Urothelium cell line (cell line): Measurements from ENCODE around the gene RFESD.
A peak's percentile ranks its signal among the peaks of the same experiment; 100 is the strongest.
"Not testable (repeated sequence)": the region's sequence is repeated elsewhere in the genome, so short reads cannot be mapped to it uniquely, and the experiment has no call there.

Source experiments
- DNase-seq: peaks from one replicate; pipeline ENCODE4 v3.0.0; 2011; ENCODE audit warnings: low spot score, mixed read lengths
- FAIRE-seq: peaks from 2 replicates; lab custom pipeline; 2011; peaks lifted over from hg19 to GRCh38; lab: Jason Lieb, UNC

The RFESD gene

GRCh38 chr5:95627971-95628810 lies 18.4 kb upstream of the RFESD start:
- FAIRE-seq (no peak), DNase-seq (no peak)

DNA sequence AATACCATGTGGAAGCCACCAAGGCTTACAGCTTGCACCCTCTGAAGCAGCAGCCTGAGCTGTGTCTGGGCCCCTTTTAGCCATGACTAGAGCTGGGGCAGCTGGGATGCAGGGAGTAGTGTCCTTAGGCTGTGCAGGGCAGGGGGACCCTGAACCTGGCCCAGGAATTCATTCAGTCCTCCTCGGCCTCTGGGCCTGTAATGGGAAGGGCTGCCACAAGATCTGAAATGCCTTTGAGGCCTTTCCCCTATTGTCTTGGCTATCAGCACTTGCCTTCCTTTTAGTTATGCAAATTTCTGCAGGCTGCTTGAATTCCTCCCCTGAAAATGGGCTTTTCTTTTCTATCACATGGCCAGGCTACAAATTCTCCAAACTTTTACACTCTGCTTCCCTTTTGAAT lies 17.6 kb upstream of the RFESD start:
- FAIRE-seq (no peak), DNase-seq (no peak)

GRCh38 chr5:95630394-95630917 lies 16.1 kb upstream of the RFESD start:
- DNase-seq (no peak), FAIRE-seq (no peak)

DNA sequence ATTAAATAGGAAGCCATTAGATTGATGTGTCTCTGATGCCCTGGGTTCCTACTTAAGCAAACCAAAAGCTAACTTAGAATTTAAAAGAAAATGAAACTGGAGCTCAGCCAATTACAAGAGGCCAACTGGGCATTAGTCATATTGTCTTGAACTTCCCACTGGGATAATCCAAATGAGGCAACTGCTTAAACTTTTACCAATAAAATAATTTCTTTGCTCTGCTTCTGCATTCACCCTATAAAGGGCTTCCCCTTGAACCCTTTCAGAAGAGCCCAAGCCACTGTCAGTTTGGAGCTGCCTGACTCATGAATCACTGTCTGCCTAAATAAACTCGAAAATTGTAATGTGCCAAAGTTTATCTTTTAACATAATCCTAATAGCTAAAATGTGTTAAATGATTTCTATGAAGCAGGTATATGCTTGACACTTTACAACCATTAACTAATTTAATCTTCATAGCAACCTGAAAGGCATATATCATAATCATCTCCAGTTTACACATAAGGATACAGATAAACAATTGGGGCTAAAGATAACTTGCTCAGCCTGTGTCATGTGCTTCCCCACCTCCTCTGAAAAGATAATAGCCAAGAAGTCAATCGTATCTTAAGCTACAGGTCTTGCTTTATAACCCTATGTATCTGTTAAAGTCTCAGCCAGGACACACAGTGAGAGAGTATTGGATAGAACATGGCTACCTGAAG lies 15.2 kb upstream of the RFESD start:
- FAIRE-seq (no peak), DNase-seq (peak; percentile 23)

DNA sequence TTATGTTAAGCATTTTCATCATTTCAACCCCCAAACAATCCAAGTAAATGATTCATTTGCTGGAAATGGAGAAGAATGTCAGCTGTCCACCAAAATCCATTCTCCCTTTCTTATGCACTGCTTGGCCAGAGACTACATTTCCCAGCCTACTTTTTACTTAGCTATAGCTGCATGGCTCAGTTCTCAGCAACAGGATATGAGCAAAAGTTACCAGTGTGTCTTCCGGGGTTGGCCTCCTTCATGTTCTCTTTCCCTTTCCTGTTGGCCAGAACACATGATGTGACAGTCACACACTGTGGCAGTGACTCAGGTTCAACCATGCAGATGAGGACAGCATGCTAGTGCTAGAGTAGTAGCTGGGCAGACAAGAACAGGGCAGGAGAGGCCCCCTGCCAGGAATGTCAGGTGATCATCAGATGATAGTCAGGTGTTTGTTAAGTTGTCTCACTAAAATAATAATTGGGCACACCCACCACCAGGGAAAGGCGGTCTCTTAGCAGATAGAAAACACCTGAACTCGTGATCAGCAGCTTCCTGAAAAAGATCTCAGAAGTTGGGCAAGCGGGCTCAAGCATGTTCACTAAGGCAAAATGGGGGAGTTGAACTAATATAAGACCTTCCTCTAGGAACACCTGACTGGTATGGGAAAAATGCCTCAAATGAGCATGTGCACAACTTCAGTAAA lies 14.4 kb upstream of the RFESD start:
- FAIRE-seq (no peak), DNase-seq (peak; percentile 20)

DNA sequence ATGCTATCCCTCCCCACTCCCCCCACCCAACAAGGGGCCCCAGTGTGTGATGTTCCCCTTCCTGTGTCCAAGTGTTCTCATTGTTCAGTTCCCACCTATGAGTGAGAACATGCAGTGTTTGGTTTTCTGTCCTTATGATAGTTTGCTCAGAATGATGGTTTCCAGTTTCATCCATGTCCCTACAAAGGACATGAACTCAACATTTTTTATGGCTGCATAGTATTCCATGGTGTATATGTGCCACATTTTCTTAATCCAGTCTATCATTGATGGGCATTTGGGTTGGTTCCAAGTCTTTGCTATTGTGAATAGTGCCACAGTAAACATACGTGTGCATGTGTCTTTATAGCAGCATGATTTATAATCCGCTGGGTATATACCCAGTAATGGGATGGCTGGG lies 13.6 kb upstream of the RFESD start:
- not testable (repeated sequence) for FAIRE-seq, DNase-seq

DNA sequence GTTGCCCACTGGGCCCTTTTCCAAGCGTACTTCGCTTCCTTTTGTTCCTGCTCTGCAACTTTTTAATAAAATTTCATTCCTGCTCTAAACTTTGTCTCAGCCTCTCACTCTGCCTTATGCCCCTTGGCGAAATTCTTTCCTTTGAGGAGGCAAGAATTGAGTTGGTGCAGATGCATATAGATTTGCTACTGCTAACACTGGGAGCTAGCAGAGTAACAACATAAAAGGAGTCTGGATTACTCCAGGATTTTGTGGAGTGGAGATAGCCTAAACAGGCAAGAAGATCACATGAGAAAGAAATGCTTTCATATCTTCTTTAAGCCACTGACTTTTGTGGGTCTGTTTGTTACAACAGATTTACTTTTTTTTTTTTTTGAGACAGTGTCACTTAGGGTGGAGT lies 12.9 kb upstream of the RFESD start:
- FAIRE-seq (no peak), DNase-seq (no peak)

- no peak for FAIRE-seq
- DNase-seq, result no peak
Measured at GRCh38 chr5:95634081-95634480, 12.5 kb upstream of the RFESD start.

GRCh38 chr5:95638632-95639031 lies 7.9 kb upstream of the RFESD start:
- DNase-seq, result no peak
- FAIRE-seq, result no peak

GRCh38 chr5:95641741-95642220 lies 4.8 kb upstream of the RFESD start:
- DNase-seq (no peak), FAIRE-seq (no peak)

DNA sequence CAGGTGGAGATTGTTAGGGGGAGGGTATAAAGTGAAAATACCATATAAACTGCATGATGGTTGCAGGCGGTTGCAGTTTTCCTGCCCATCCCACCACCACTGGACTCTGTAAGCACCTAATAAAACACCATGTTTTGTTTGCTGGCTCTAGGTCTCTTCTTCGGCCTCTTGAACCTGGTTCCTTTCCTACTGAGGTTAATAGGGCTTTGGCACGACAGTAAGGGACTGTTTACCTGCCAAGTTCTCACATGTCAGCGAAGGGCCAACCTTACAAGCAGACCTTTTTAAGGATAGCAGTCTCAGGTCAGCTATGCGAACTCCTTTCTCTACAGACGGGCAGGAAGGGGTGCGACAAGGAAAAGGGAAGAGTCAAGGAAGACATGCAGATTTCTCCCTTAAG lies 3.4 kb upstream of the RFESD start:
- DNase-seq (no peak), FAIRE-seq (no peak)

DNA sequence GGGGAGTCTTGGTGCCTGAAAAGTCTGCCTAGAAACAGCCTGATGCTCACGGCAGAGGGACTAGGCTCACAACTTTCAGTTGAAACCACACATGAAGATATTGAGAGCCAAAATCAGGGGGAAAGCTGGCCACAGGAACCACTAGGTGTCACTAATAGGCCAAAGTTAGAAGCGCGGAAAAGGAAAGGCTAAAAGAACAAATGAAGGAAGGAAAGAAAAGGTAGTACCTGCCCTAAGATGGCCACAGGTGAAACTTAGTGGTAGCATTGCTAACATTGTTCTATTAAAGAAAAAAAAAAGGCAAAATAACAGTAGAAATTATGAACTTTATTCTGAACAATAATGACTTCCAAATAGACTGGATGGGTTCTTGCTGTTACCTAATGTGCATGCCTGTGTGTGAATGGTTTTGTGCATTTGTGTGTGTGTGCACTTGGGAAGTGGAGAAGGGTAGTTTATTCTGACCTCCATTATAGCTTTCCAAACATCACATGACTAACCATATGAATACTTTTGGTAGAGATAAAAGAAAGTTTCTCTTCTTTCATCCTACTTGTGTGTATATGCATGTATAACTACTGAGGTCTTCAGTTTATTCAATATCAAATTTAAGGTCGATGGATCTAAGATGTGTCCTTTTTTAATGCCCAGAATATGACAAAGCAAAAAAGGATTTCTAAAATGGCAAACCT lies 2.1 kb upstream of the RFESD start:
- FAIRE-seq (no peak), DNase-seq (peak; percentile 56)

GRCh38 chr5:95646226-95646568 lies 380 bp upstream of the RFESD start:
- not testable (repeated sequence) for DNase-seq, FAIRE-seq

DNA sequence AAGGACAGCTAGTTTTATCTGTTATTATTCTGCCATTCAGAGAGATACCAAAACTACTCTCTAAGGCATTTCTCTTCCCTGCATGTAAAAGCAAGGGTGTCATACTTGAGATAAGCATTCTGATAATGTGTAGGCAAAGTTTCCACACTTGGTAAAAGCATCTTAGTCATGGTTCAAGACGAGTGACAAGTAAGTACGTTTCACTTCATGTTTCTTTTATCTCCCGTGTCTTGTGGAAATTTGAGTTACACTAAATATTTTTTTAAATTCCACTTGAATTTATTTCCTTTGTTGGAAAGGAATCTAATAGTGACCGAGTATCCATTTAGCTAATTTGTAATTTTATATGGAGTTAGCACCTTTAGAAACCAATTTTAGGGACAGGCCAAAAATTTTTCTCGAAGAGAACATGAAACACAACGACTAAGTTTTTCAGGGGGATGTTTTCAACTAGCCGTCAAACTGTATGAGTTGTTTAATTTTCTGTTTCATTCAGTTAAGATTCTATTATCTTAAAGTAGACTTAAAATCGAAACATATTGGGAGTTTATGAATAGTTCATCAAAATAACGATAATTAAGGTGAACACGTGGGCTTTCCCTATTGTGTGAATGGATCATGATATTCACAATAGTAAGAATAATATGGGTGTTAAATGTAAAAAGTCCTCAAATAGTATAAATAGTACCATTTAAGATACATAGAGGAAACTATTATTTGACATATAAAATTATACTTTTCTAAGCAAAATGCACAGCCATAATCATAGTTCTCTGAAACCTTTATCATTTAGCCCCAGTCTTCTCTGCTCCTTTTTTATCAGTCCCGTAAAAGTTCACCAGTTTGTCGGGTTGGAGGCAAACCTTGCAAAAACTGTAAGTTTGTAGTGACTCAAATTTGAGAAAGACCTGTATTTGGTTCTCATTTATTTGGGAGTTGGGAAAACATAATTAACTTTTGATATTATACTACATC lies 1.6 kb downstream of the RFESD start:
- DNase-seq (no peak), FAIRE-seq (no peak)

GRCh38 chr5:95649274-95649673 lies 2.7 kb downstream of the RFESD start:
- DNase-seq (no peak), FAIRE-seq (no peak)

- FAIRE-seq, result no peak
Measured at GRCh38 chr5:95649842-95650620, 3.5 kb downstream of the RFESD start.

GRCh38 chr5:95652849-95653248 lies 6.3 kb downstream of the RFESD start:
- FAIRE-seq (no peak), DNase-seq (no peak)

More at GRCh38 chr5:95649842-95650620, 3.5 kb downstream of the RFESD start:
- no peak for DNase-seq

GRCh38 chr5:95654196-95654595 lies 7.6 kb downstream of the RFESD start:
- no peak for FAIRE-seq
- DNase-seq, result no peak

DNA sequence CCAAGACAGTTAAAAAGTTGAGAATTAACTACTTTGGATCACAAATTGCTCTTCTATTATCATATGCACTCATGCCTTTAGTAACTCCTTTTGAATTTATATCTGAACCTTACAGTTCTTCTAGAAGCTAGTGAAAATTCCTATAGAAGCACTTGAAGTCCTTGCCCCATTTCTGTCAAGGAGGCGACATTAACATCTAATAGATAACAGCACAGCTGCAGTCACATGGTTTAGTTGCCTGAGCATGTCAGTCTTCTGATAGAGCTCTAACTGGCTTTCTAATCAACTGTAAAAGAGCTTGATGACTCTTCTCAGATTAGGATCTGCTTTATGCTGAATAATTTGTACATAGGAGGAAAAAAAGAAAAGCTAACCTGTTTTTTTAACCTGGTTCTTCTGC lies 9.0 kb downstream of the RFESD start:
- no peak for FAIRE-seq

More for the DNA sequence above, 9.0 kb downstream of the RFESD start:
- DNase-seq, result no peak
